K562 (cell line): Measurements from ENCODE around the gene MSRB3. TPM values are rescaled to one million over a fixed set of nuclear protein-coding genes. Genes with fewer than 3 reads are reported as not detected.

Experiments used
- HCFC1 ChIP-seq: IDR thresholded peaks from 2 replicates; pipeline ENCODE4 v1.6.1; 2012; ENCODE audit warnings: low read depth, low read length, improper control_type of control experiment
- NR1H2 ChIP-seq: sonication (generic); formaldehyde crosslinking; IDR thresholded peaks from 2 replicates; pipeline ENCODE4 v1.4.0; 2020; ENCODE audit warnings: mild to moderate bottlenecking, missing genetic modification reagents
- PREB ChIP-seq: sonication (generic); formaldehyde crosslinking; IDR thresholded peaks from 2 replicates; pipeline ENCODE4 v1.8.1; 2023; ENCODE audit warnings: mild to moderate bottlenecking, missing genetic modification reagents
- SAFB ChIP-seq: fragments of 200-400 bp; formaldehyde crosslinking; IDR thresholded peaks from 2 replicates; pipeline ENCODE4 v1.6.1; 2017; ENCODE audit warnings: low read depth, low read length, borderline replicate concordance
- SNRNP70 ChIP-seq: fragments of 200-400 bp; formaldehyde crosslinking; optimal IDR thresholded peaks from 2 replicates; pipeline ENCODE3; 2017; ENCODE audit warnings: low read depth, low read length
- TEAD4 ChIP-seq, 2 experiments: sonication (generic) in 1 of 2; formaldehyde crosslinking in 1 of 2; IDR thresholded peaks; 2 replicates each; pipeline versions ENCODE4 v1.6.1 to v1.8.0; 2012 to 2022; ENCODE audit warnings: borderline replicate concordance in 1 of 2, inconsistent platforms in 1 of 2, low read length in 1 of 2, mild to moderate bottlenecking in 1 of 2, missing genetic modification reagents in 1 of 2
- polyA plus RNA-seq, 8 experiments: library from polyadenylated mRNA; depleted of rRNA in 4 of 8; stranded (reverse) in 5 of 8; unstranded in 3 of 8; fragments of >200 nt; fragmentation: Nextera tagmentation in 2 of 8; fragmentation: Illumina TruSeq in 1 of 8; extraction: Ambion mirVana in 2 of 8; extraction: Trizol in 1 of 8; gene quantifications; 2 replicates each; pipeline versions ENCODE4 v1.2.1 to v1.2.3, GENCODE V29; 2011 to 2014; ENCODE audit warnings: inconsistent platforms in 1 of 8, missing spikeins in 1 of 8
- total RNA-seq, 7 experiments: library from RNA; depleted of rRNA in 6 of 7; stranded (reverse); fragments of >200 nt in 6 of 7; fragmentation: Illumina TruSeq in 2 of 7; extraction: Trizol in 2 of 7; gene quantifications; 2 replicates each; pipeline versions ENCODE4 v1.2.1 to v1.2.3, GENCODE V29; 2011 to 2021; ENCODE audit warnings: low replicate concordance in 1 of 7
- TF ChIP-seq, protein P1 (sequence below), 2 experiments: fragments of 450-650 bp; formaldehyde crosslinking in 1 of 2; IDR thresholded peaks; 2 replicates each; pipeline versions ENCODE4 v1.4.0 to v1.6.1; 2014 to 2020; ENCODE audit warnings: mild to moderate bottlenecking in 2 of 2, borderline replicate concordance in 1 of 2, low read depth in 1 of 2
- TF ChIP-seq, protein P2 (sequence below), 3 experiments: IDR thresholded peaks in 2 of 3; conservative IDR thresholded peaks in 1 of 3; 2 replicates each; pipeline ENCODE4 v1.5.1; 2011 to 2012; ENCODE audit warnings: low read length in 3 of 3, mild to moderate bottlenecking in 3 of 3, control low read depth in 2 of 3, improper control_type of control experiment in 1 of 3, inconsistent platforms in 1 of 3, low read depth in 1 of 3, mixed read lengths in 1 of 3, moderate library complexity in 1 of 3; ENCODE audit not compliant: insufficient read depth in 2 of 3
- TF ChIP-seq, protein P3 (sequence below): fragments of 250-450 bp; sonication (Bioruptor Pico); IDR thresholded peaks from 2 replicates; pipeline ENCODE4 v1.8.0; 2021; ENCODE audit warnings: mild to moderate bottlenecking, moderate library complexity

Gene MSRB3
- total and polyA plus RNA-seq, 9 of the 15 experiments (the other 6 are each of a cell fraction or from before 2014, with no cell fraction given), result 0.04 TPM; not detected in 8

DNA sequence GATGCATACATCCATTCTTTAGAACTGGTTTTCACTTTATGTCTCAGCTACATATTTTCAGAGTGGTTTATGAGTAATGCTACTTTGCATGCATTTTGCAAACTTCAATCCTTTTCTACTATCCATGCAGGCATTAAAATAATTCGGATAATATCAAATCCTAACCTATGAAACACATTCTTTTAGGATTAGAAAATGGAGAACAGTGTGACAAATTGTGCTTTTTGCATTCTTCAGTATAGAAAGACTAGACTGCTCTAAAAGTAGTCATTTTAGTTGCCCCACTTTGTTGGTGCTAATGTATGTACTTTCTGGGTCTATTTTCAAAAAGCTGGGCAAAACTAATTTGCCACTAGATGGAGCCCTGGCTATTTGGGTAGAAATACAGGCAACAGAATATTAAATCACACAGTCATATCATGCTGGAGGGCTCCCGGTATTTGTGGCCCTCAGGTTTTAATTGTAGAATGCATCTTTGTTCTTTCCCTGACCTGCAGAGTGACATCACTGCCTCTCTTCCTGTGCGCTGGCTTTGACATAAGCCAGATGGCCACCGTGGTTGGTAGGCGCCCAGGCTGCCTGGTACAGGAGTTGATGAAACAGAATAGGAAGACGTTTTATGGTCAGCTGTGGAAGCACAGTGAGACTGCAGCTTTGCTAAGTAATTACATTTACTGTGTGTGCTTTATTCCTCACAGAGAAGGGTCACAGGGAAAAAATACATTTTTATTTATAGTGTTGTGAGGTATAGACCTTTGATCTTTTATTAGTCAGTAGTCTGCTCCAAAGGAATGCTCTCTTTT is 28.1 kb downstream of the MSRB3 start (continued):
- TF ChIP-seq, protein P1, sequence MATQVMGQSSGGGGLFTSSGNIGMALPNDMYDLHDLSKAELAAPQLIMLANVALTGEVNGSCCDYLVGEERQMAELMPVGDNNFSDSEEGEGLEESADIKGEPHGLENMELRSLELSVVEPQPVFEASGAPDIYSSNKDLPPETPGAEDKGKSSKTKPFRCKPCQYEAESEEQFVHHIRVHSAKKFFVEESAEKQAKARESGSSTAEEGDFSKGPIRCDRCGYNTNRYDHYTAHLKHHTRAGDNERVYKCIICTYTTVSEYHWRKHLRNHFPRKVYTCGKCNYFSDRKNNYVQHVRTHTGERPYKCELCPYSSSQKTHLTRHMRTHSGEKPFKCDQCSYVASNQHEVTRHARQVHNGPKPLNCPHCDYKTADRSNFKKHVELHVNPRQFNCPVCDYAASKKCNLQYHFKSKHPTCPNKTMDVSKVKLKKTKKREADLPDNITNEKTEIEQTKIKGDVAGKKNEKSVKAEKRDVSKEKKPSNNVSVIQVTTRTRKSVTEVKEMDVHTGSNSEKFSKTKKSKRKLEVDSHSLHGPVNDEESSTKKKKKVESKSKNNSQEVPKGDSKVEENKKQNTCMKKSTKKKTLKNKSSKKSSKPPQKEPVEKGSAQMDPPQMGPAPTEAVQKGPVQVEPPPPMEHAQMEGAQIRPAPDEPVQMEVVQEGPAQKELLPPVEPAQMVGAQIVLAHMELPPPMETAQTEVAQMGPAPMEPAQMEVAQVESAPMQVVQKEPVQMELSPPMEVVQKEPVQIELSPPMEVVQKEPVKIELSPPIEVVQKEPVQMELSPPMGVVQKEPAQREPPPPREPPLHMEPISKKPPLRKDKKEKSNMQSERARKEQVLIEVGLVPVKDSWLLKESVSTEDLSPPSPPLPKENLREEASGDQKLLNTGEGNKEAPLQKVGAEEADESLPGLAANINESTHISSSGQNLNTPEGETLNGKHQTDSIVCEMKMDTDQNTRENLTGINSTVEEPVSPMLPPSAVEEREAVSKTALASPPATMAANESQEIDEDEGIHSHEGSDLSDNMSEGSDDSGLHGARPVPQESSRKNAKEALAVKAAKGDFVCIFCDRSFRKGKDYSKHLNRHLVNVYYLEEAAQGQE (IDR thresholded peaks at IDR 0.05; ENCODE audit: borderline replicate concordance), result peak; percentile 40; the same call in 1 of the 2 replicates
- TF ChIP-seq, protein P1 (CRISPR knock-in tag; IDR thresholded peaks at IDR 0.05; ENCODE audit: low read depth), result no peak
- TF ChIP-seq, protein P2, sequence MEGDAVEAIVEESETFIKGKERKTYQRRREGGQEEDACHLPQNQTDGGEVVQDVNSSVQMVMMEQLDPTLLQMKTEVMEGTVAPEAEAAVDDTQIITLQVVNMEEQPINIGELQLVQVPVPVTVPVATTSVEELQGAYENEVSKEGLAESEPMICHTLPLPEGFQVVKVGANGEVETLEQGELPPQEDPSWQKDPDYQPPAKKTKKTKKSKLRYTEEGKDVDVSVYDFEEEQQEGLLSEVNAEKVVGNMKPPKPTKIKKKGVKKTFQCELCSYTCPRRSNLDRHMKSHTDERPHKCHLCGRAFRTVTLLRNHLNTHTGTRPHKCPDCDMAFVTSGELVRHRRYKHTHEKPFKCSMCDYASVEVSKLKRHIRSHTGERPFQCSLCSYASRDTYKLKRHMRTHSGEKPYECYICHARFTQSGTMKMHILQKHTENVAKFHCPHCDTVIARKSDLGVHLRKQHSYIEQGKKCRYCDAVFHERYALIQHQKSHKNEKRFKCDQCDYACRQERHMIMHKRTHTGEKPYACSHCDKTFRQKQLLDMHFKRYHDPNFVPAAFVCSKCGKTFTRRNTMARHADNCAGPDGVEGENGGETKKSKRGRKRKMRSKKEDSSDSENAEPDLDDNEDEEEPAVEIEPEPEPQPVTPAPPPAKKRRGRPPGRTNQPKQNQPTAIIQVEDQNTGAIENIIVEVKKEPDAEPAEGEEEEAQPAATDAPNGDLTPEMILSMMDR (IDR thresholded peaks at IDR 0.05 in 2 of 3, conservative IDR thresholded peaks at IDR 0.05 in 1 of 3; ENCODE audit: insufficient read depth in 2 of 3, low read depth in 1 of 3, low read length in 3 of 3), result peak; percentile 58 to 73 (median 63); a peak in 5 of 6 replicates
- TF ChIP-seq PREB (CRISPR knock-in tag), result no peak
- TF ChIP-seq NR1H2 (CRISPR knock-in tag), result no peak
- no peak for TF ChIP-seq HCFC1
- TF ChIP-seq TEAD4 (IDR thresholded peaks at IDR 0.05; ENCODE audit: low read length), result no peak
- no peak for TF ChIP-seq TEAD4 (CRISPR knock-in tag; IDR thresholded peaks at IDR 0.05; ENCODE audit: borderline replicate concordance)
- no peak for TF ChIP-seq SAFB
- no peak for TF ChIP-seq SNRNP70
- TF ChIP-seq, protein P3, sequence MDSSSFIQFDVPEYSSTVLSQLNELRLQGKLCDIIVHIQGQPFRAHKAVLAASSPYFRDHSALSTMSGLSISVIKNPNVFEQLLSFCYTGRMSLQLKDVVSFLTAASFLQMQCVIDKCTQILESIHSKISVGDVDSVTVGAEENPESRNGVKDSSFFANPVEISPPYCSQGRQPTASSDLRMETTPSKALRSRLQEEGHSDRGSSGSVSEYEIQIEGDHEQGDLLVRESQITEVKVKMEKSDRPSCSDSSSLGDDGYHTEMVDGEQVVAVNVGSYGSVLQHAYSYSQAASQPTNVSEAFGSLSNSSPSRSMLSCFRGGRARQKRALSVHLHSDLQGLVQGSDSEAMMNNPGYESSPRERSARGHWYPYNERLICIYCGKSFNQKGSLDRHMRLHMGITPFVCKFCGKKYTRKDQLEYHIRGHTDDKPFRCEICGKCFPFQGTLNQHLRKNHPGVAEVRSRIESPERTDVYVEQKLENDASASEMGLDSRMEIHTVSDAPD (CRISPR knock-in tag), result no peak
